ENCODE data around the gene NXPE3. TPM values are rescaled to one million over a fixed set of nuclear protein-coding genes. Genes with fewer than 3 reads are reported as not detected.
"Not testable (repeated sequence)": the region's sequence is repeated elsewhere in the genome, so short reads cannot be mapped to it uniquely, and the experiment has no call there.

NXPE3 gene
- total RNA-seq, 1 experiment from 2014 or later = 15.9 TPM

GRCh38 chr3:101753386-101754113 lies 25.5 kb upstream of the NXPE3 start:
- not testable (repeated sequence) for H3K9me3 ChIP-seq (ENCODE audit: control insufficient read depth, low read depth, low read length); H2BK15ac ChIP-seq (ENCODE audit: low read depth, low read length); DNase-seq; H3K4me1 ChIP-seq (ENCODE audit: insufficient read depth, low read length); H3K79me2 ChIP-seq (ENCODE audit: insufficient read depth, low read length); H4K20me1 ChIP-seq (ENCODE audit: control insufficient read depth, insufficient read depth, insufficient read length); H3K4me2 ChIP-seq (ENCODE audit: insufficient read depth, insufficient read length, low read length); H3K27ac ChIP-seq (ENCODE audit: insufficient read length, low read depth, low read length); H3K27me3 Mint-ChIP-seq (ENCODE audit: low read depth); H3K4me1 Mint-ChIP-seq; H2BK5ac ChIP-seq (ENCODE audit: insufficient read length, low read length); H4K8ac ChIP-seq (replicated peaks; ENCODE audit: insufficient read length, low read depth, low read length); H4K5ac ChIP-seq (ENCODE audit: insufficient read length, low read depth, low read length); H2BK20ac ChIP-seq (ENCODE audit: low read depth, low read length, poor library complexity, severe bottlenecking); H3K56ac ChIP-seq (ENCODE audit: insufficient read length, low read depth, low read length); H3K27me3 ChIP-seq (ENCODE audit: insufficient read depth, low read length); H2BK12ac ChIP-seq (ENCODE audit: insufficient read length, low read depth, low read length); H2AFZ ChIP-seq (ENCODE audit: low read length); H3K4ac ChIP-seq (ENCODE audit: low read depth, low read length); H3K18ac ChIP-seq (ENCODE audit: insufficient read length, low read depth, low read length); H3K4me3 Mint-ChIP-seq; H2AK5ac ChIP-seq (ENCODE audit: insufficient read length, low read length); H3K23ac ChIP-seq (ENCODE audit: insufficient read length, low read depth, low read length); H2BK120ac ChIP-seq (ENCODE audit: low read depth, low read length, poor library complexity, severe bottlenecking); H3K9ac ChIP-seq (ENCODE audit: extremely low read depth, insufficient read length, low read length); H4K91ac ChIP-seq (ENCODE audit: insufficient read length, low read depth, low read length); H3K27ac Mint-ChIP-seq; H3K23me2 ChIP-seq (ENCODE audit: insufficient read length, low read depth, low read length, poor library complexity, severe bottlenecking); H3K14ac ChIP-seq (ENCODE audit: insufficient read depth, low read length); H3K79me1 ChIP-seq (ENCODE audit: insufficient read depth, low read depth, low read length, poor library complexity, severe bottlenecking); H3T11ph ChIP-seq (ENCODE audit: low read length)
- Mint-ChIP-seq H3K36me3 (ENCODE audit: insufficient read depth in 1 of 3, low read depth in 3 of 3) (peaks cover 52 to 72% (median 71%) of the 10 kb centered on the region in 3 experiments), H3K9me3 (peaks cover 24 to 26% of the 10 kb centered on the region in 2 experiments)
- WGBS (ENCODE audit: extremely low coverage, insufficient read length, low lambda C conversion rate) = no CpG with 5 or more reads among the region's 23 CpGs
